GM12878 (cell line): ENCODE results near the gene MRPL34. TPM values are rescaled to one million over a fixed set of nuclear protein-coding genes. Genes with fewer than 3 reads are reported as not detected.

Experiments
- ATAC-seq: fragments of 200-7000 bp; cut with Tn5 transposase; 3 replicates; pipeline ENCODE4 v1.9.1; 2020; ENCODE audit warnings: mild to moderate bottlenecking, moderate library complexity
- BruUV-seq: library from RNA; stranded (reverse); fragments of 400-500 nt; replicated peaks from 2 replicates; lab custom pipeline; 2021; lab: Mats Ljungman, UMichigan
- CTCF ChIA-PET: fragments of 300-600 bp; sonication (Branson Sonifier 250); formaldehyde crosslinking; extraction: SDS; loops from one replicate; lab custom pipeline; 2021; ENCODE audit warnings: inconsistent platforms; lab: Yijun Ruan, JAX
- POLR2A ChIA-PET: fragments of 350-600 bp; formaldehyde crosslinking; extraction: SDS; loops from one replicate; lab custom pipeline; 2021; ENCODE audit warnings: inconsistent platforms; lab: Charles Lee
- RAD21 ChIA-PET: fragments of 300-600 bp; sonication (Branson Sonifier 250); formaldehyde crosslinking; loops from one replicate; lab custom pipeline; 2023; ENCODE audit warnings: antibody characterized with exemption; ENCODE audit not compliant: unreplicated experiment; lab: Charles Lee
- SMC1A ChIA-PET: fragments of 300-600 bp; sonication (Branson Sonifier 250); formaldehyde crosslinking; loops from one replicate; lab custom pipeline; 2023; ENCODE audit not compliant: unreplicated experiment, uncharacterized antibody; lab: Charles Lee
- DNase-seq: peaks from one replicate; pipeline ENCODE4 v3.0.0-alpha.2; 2011; ENCODE audit warnings: low read depth, low spot score
- FAIRE-seq: peaks from 3 replicates; lab custom pipeline; 2011; peaks lifted over from hg19 to GRCh38; lab: Jason Lieb, UNC
- H2AFZ ChIP-seq: 2 replicates; pipeline ENCODE4 v1.6.0; 2011; ENCODE audit warnings: low read depth, low read length, control low read depth; ENCODE audit not compliant: control insufficient read depth
- H3K27ac ChIP-seq: 2 replicates; pipeline ENCODE4 v1.5.1; 2011; ENCODE audit warnings: control low read depth; ENCODE audit not compliant: control insufficient read depth, insufficient read depth
- H3K27me3 ChIP-seq, 2 experiments: replicated peaks in 1 of 2; 2 replicates each; pipeline versions ENCODE4 v1.6.0 to v1.6.1; 2011; ENCODE audit warnings: low read length in 1 of 2; ENCODE audit not compliant: control insufficient read depth in 2 of 2, insufficient read depth in 2 of 2
- H3K36me3 ChIP-seq, 2 experiments: 2 replicates each; pipeline ENCODE4 v1.5.1; 2011; ENCODE audit warnings: low read length in 1 of 2; ENCODE audit not compliant: control insufficient read depth in 2 of 2, insufficient read depth in 2 of 2
- H3K4me1 ChIP-seq: 2 replicates; pipeline ENCODE4 v1.6.1; 2011; ENCODE audit warnings: mild to moderate bottlenecking, low read length, moderate library complexity, mixed read lengths; ENCODE audit not compliant: control insufficient read depth, insufficient read depth
- H3K4me2 ChIP-seq: 2 replicates; pipeline ENCODE4 v1.6.0; 2011; ENCODE audit warnings: control low read depth; ENCODE audit not compliant: control insufficient read depth, insufficient read depth
- H3K4me3 ChIP-seq: fragments of 200-600 bp; sonication (generic); 2 replicates; pipeline ENCODE4 v1.5.1; 2016
- H3K79me2 ChIP-seq: 2 replicates; pipeline ENCODE4 v1.6.0; 2011; ENCODE audit warnings: low read length; ENCODE audit not compliant: control insufficient read depth, insufficient read depth
- H3K9ac ChIP-seq: 2 replicates; pipeline ENCODE4 v1.8.0; 2011; ENCODE audit warnings: low read length, control low read depth, mixed read lengths; ENCODE audit not compliant: control insufficient read depth, insufficient read depth
- H3K9me3 ChIP-seq: replicated peaks from 3 replicates; pipeline ENCODE4 v1.5.1; 2011; ENCODE audit warnings: mild to moderate bottlenecking, low read length; ENCODE audit not compliant: control insufficient read depth, insufficient read depth
- H4K20me1 ChIP-seq: 2 replicates; pipeline ENCODE4 v1.6.0; 2011; ENCODE audit not compliant: control insufficient read depth, insufficient read depth
- FOS ChIP-seq: IDR thresholded peaks from 3 replicates; pipeline ENCODE4 v1.6.1; 2011; ENCODE audit warnings: borderline replicate concordance; ENCODE audit not compliant: insufficient read length; ENCODE audit errors: extremely low read depth
- IKZF2 ChIP-seq, 2 experiments: fragments of 450-650 bp; IDR thresholded peaks; 2 replicates each; pipeline ENCODE4 v1.6.1; 2017; ENCODE audit warnings: mild to moderate bottlenecking in 2 of 2, moderate library complexity in 2 of 2
- JUNB ChIP-seq: IDR thresholded peaks from 2 replicates; pipeline ENCODE4 v1.6.1; 2016; ENCODE audit warnings: antibody characterized with exemption, mild to moderate bottlenecking
- LARP7 ChIP-seq: fragments of 450-650 bp; IDR thresholded peaks from 2 replicates; pipeline ENCODE4 v1.6.1; 2017; ENCODE audit warnings: mild to moderate bottlenecking
- MEF2A ChIP-seq: IDR thresholded peaks from 2 replicates; pipeline ENCODE4 v1.6.1; 2011; ENCODE audit warnings: low read depth, mild to moderate bottlenecking, low read length, moderate library complexity; ENCODE audit not compliant: insufficient read depth
- WGBS: methylation state at CpG from one replicate; pipeline ENCODE4 v1.1.6; 2016; ENCODE audit warnings: low lambda C conversion rate; ENCODE audit not compliant: insufficient replicate concordance, insufficient coverage; ENCODE audit errors: missing lambda C conversion rate; 5-methylcytosine and 5-hydroxymethylcytosine counted together
- in situ Hi-C: fragments of 300-500 bp; cut with MboI; formaldehyde crosslinking; loops from 9 replicates; pipeline ENCODE4 v1.14.3; 2018; ENCODE audit warnings: mixed read lengths
- intact Hi-C: fragments of 100-400 bp; cut with micrococcal nuclease; formaldehyde crosslinking; loops from one replicate; pipeline ENCODE4 v1.14.2; 2022; ENCODE audit not compliant: unreplicated experiment
- polyA plus RNA-seq, 11 experiments: library from polyadenylated mRNA; depleted of rRNA in 4 of 11; unstranded in 6 of 11; stranded (reverse) in 5 of 11; fragments of >200 nt; fragmentation: Nextera tagmentation in 4 of 11; fragmentation: Illumina TruSeq in 1 of 11; extraction: Ambion mirVana in 4 of 11; extraction: Trizol in 1 of 11; gene quantifications; 1 replicate in 1 of 11; 2 replicates in 10 of 11; pipeline versions ENCODE4 v1.2.1 to v1.2.3, GENCODE V29; 2011 to 2016; ENCODE audit warnings: inconsistent platforms in 2 of 11, missing spikeins in 2 of 11, low read depth in 1 of 11
- total RNA-seq, 4 experiments: library from RNA; depleted of rRNA in 3 of 4; stranded (reverse); fragments of >200 nt in 3 of 4; fragmentation: Illumina TruSeq in 1 of 4; extraction: Trizol in 1 of 4; gene quantifications; 2 replicates each; pipeline versions ENCODE4 v1.2.1 to v1.2.3, GENCODE V29; 2013 to 2021
- TF ChIP-seq, protein P1 (sequence below), 3 experiments: IDR thresholded peaks in 2 of 3; conservative IDR thresholded peaks in 1 of 3; 2 replicates each; pipeline ENCODE4 v1.5.1; 2011; ENCODE audit warnings: low read depth in 3 of 3, low read length in 3 of 3, mild to moderate bottlenecking in 3 of 3, control low read depth in 2 of 3, moderate library complexity in 2 of 3, inconsistent platforms in 1 of 3, mixed read lengths in 1 of 3; ENCODE audit not compliant: control insufficient read depth in 2 of 3, insufficient read depth in 1 of 3; ENCODE audit errors: extremely low read depth in 1 of 3

MRPL34 gene
- total and polyA plus RNA-seq, 10 of the 15 experiments (the other 5 are each of a cell fraction or from before 2014, with no cell fraction given), result 8.6 to 198 (median 78.6) TPM

DNA sequence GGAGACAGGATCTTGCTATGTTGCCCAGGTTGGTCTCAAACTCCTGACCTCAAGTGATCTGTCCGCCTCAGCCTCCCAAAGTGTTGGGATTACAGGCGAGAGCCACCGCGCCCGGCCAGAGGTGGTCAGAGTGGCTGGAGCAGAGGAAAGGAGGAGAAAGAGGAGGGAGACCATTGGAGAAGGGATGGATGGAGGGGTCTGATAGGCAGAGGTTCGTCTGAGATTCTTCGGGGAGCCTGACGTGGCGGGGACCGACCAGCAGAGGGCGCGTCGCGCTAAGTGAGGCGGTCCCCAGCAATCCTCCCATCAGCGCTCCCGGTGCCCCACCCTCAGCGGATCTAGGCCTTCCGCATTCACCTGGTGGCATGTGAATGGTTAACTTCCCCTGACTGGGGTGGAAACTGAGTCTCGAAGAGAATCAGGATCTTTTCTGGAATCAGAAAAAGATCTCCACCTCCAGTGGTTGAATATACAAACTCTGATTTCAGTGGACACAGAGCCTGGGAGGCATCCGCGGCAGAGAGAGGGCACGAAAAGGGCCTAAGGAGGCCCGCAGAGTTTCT, 40.5 kb downstream of the MRPL34 start (continued):
- TF ChIP-seq, protein P1, sequence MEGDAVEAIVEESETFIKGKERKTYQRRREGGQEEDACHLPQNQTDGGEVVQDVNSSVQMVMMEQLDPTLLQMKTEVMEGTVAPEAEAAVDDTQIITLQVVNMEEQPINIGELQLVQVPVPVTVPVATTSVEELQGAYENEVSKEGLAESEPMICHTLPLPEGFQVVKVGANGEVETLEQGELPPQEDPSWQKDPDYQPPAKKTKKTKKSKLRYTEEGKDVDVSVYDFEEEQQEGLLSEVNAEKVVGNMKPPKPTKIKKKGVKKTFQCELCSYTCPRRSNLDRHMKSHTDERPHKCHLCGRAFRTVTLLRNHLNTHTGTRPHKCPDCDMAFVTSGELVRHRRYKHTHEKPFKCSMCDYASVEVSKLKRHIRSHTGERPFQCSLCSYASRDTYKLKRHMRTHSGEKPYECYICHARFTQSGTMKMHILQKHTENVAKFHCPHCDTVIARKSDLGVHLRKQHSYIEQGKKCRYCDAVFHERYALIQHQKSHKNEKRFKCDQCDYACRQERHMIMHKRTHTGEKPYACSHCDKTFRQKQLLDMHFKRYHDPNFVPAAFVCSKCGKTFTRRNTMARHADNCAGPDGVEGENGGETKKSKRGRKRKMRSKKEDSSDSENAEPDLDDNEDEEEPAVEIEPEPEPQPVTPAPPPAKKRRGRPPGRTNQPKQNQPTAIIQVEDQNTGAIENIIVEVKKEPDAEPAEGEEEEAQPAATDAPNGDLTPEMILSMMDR (IDR thresholded peaks at IDR 0.05 in 2 of 3, conservative IDR thresholded peaks at IDR 0.05 in 1 of 3; ENCODE audit: control insufficient read depth in 2 of 3, extremely low read depth in 1 of 3, insufficient read depth in 1 of 3, low read depth in 3 of 3, low read length in 3 of 3), result peak; percentile 93 to 96 (median 95); a peak in 5 of 6 replicates
- TF ChIP-seq LARP7, result peak; percentile 46; the same call in 1 of the 2 replicates

DNA sequence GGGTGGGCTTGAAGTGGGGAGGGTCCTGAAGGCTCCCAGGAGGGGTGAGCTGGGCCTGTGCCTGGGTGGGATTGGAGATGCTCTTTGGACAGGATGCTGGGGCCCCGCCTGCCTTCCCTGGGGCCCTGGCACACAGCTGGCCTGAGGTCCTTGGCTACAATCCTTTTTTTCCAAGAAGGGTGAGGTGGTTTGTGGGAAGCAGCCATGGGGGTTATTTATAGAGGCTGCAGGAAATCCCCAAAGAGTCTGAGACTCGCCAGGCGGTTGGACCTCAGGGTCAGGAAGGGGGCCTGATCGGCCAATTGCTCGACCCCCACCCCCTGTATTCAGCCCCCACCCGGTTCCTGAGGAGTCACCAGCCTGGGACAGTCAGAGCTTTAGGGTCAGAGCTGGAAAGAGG, 41.7 kb downstream of the MRPL34 start:
- in situ Hi-C loops (loop anchor here (5.0 kb wide), 2 partner anchors 40 to 120 kb away; no protein-coding TSS in a partner anchor), intact Hi-C loops (no loop called here)
- no peaks in the 10 kb centered on the region for H3K9me3 ChIP-seq
- no peak overlapping the region for H3K27ac ChIP-seq
- no peaks in the 10 kb centered on the region for H3K27me3 ChIP-seq
- H2AFZ ChIP-seq, result peak overlapping the region; percentile 28; the same call in 1 of the 2 replicates
- ChIA-PET SMC1A (interaction anchor here (1.2 to 6.6 kb wide), 4 partner anchors 32 to 59 kb away, joined by 3 to 69 read pairs (median 3); no protein-coding TSS in a partner anchor), CTCF (interaction anchor here (0.7 to 9.2 kb wide), 10 partner anchors 10 to 149 kb away, joined by 3 to 170 read pairs (median 4); partner anchors contain the start of genes CCDC194 and MRPL34), RAD21 (interaction anchor here (0.8 to 4.6 kb wide), 2 partner anchors 38 to 42 kb away, joined by 3 to 32 read pairs; no protein-coding TSS in a partner anchor), POLR2A (interaction anchor here (0.5 to 1.0 kb wide), 4 partner anchors 38 to 236 kb away, joined by 3 read pairs; no protein-coding TSS in a partner anchor)
- no peak for FAIRE-seq
- DNase-seq, result no peak
- TF ChIP-seq JUNB (no peak), IKZF2 (IDR thresholded peaks at IDR 0.05) (0 out of 4 replicates have a peak, but pooled peaks of 1 of the 2 experiments have one; percentile 9), FOS (no peak), MEF2A (0 out of 2 replicates have a peak, but pooled peaks have one; percentile 11)
- 30% methylated on average over 6 of the region's 6 CpGs for WGBS
- H3K79me2 ChIP-seq, result no peaks in the 10 kb centered on the region
- H4K20me1 ChIP-seq, result no peaks in the 10 kb centered on the region
- H3K4me1 ChIP-seq, result peaks cover 19% of the 10 kb centered on the region
- no peak overlapping the region; the same call in 1 of the 2 replicates for H3K4me2 ChIP-seq
- ATAC-seq, result no peak
- no peaks in the 10 kb centered on the region for H3K36me3 ChIP-seq
- no TSS peak for BruUV-seq
- no peak overlapping the region for H3K9ac ChIP-seq
- no peak overlapping the region for H3K4me3 ChIP-seq
